Measurements from ENCODE around the gene TRMT1L. TPM values are rescaled to one million over a fixed set of nuclear protein-coding genes. Genes with fewer than 3 reads are reported as not detected.

TRMT1L gene
- total and polyA plus RNA-seq, 10 of the 15 experiments (the other 5 are each of a cell fraction or from before 2014, with no cell fraction given), result 3.5 to 35.2 (median 16.9) TPM

GRCh38 chr1:185104083-185104482 lies 52.7 kb downstream of the TRMT1L start:
- no peak overlapping the region for H3K4me2 ChIP-seq (ENCODE audit: control insufficient read depth, insufficient read depth)
- no peaks in the 10 kb centered on the region; the same call in 1 of the 3 replicates for H3K9me3 ChIP-seq (replicated peaks; ENCODE audit: control insufficient read depth, insufficient read depth, low read length)
- DNase-seq (ENCODE audit: low read depth, low spot score), result no peak
- intact Hi-C loops (cut with micrococcal nuclease; ENCODE audit: unreplicated experiment), result no loop called here
- SMC1A ChIA-PET (ENCODE audit: uncharacterized antibody, unreplicated experiment), result interaction anchor here (1.0 to 1.5 kb wide), 4 partner anchors 24 to 299 kb away, joined by 3 read pairs; partner anchors contain the start of gene RNF2
- no peaks in the 10 kb centered on the region for H3K27me3 ChIP-seq (replicated peaks in 1 of 2; ENCODE audit: control insufficient read depth in 2 of 2, insufficient read depth in 2 of 2, low read length in 1 of 2)
- H3K4me3 ChIP-seq, result no peak overlapping the region
- no peak for ATAC-seq
- in situ Hi-C loops (cut with MboI), result no loop called here
- no peak for FAIRE-seq
- no peaks in the 10 kb centered on the region for H4K20me1 ChIP-seq (ENCODE audit: control insufficient read depth, insufficient read depth)
- TF ChIP-seq, protein P1, sequence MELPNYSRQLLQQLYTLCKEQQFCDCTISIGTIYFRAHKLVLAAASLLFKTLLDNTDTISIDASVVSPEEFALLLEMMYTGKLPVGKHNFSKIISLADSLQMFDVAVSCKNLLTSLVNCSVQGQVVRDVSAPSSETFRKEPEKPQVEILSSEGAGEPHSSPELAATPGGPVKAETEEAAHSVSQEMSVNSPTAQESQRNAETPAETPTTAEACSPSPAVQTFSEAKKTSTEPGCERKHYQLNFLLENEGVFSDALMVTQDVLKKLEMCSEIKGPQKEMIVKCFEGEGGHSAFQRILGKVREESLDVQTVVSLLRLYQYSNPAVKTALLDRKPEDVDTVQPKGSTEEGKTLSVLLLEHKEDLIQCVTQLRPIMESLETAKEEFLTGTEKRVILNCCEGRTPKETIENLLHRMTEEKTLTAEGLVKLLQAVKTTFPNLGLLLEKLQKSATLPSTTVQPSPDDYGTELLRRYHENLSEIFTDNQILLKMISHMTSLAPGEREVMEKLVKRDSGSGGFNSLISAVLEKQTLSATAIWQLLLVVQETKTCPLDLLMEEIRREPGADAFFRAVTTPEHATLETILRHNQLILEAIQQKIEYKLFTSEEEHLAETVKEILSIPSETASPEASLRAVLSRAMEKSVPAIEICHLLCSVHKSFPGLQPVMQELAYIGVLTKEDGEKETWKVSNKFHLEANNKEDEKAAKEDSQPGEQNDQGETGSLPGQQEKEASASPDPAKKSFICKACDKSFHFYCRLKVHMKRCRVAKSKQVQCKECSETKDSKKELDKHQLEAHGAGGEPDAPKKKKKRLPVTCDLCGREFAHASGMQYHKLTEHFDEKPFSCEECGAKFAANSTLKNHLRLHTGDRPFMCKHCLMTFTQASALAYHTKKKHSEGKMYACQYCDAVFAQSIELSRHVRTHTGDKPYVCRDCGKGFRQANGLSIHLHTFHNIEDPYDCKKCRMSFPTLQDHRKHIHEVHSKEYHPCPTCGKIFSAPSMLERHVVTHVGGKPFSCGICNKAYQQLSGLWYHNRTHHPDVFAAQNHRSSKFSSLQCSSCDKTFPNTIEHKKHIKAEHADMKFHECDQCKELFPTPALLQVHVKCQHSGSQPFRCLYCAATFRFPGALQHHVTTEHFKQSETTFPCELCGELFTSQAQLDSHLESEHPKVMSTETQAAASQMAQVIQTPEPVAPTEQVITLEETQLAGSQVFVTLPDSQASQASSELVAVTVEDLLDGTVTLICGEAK (IDR thresholded peaks at IDR 0.05; ENCODE audit: borderline replicate concordance), result no peak
- TF ChIP-seq SKIL (IDR thresholded peaks at IDR 0.05; ENCODE audit: low read depth, poor library complexity, severe bottlenecking) (no peak), ZBTB11 (CRISPR knock-in tag; IDR thresholded peaks at IDR 0.05) (no peak), MEF2A (IDR thresholded peaks at IDR 0.05; ENCODE audit: insufficient read depth, low read depth, low read length) (no peak), IRF4 (IDR thresholded peaks at IDR 0.05; ENCODE audit: low read depth, low read length) (no peak), SREBF2 (IDR thresholded peaks at IDR 0.05; ENCODE audit: low read length) (no peak), RBBP5 (conservative IDR thresholded peaks at IDR 0.05) (no peak), HDAC2 (IDR thresholded peaks at IDR 0.05) (no peak), ZNF217 (IDR thresholded peaks at IDR 0.05) (no peak), NBN (IDR thresholded peaks at IDR 0.05) (no peak), EZH2 (IDR thresholded peaks at IDR 0.05; ENCODE audit: borderline replicate concordance, control insufficient read depth, low read depth, low read length) (no peak), ZNF24 (IDR thresholded peaks at IDR 0.05) (no peak)
- WGBS (ENCODE audit: insufficient coverage, insufficient replicate concordance, low lambda C conversion rate, missing lambda C conversion rate), result 83% methylated on average over 3 of the region's 3 CpGs
- no peak overlapping the region for H2AFZ ChIP-seq (ENCODE audit: control insufficient read depth, low read depth, low read length)
- RAD21 ChIA-PET (ENCODE audit: unreplicated experiment), result interaction anchor here (0.6 to 1.5 kb wide), 2 partner anchors 142 to 577 kb away, joined by 3 to 4 read pairs; no protein-coding TSS in a partner anchor
- H3K27ac ChIP-seq (ENCODE audit: control insufficient read depth, insufficient read depth), result no peak overlapping the region
- H3K9ac ChIP-seq (ENCODE audit: control insufficient read depth, insufficient read depth, low read length), result no peak overlapping the region
- CTCF ChIA-PET, result interaction anchor here (1.2 kb wide), 1 partner anchor 122 kb away, joined by 3 read pairs; no protein-coding TSS in a partner anchor
- BruUV-seq (replicated peaks), result no TSS peak
- H3K36me3 ChIP-seq (ENCODE audit: control insufficient read depth in 2 of 2, insufficient read depth in 2 of 2, low read length in 1 of 2), result peaks cover 0 to 3% of the 10 kb centered on the region in 2 experiments; a peak in 1 of 4 replicates
- no peaks in the 10 kb centered on the region for H3K79me2 ChIP-seq (ENCODE audit: control insufficient read depth, insufficient read depth, low read length)
- POLR2A ChIA-PET, result no interaction called here
- no peaks in the 10 kb centered on the region for H3K4me1 ChIP-seq (ENCODE audit: control insufficient read depth, insufficient read depth, low read length)
